Left ventricle myocardium inferior (tissue), 1 donor: Measurements from ENCODE around the gene CACNA1C. TPM values are rescaled to one million over a fixed set of nuclear protein-coding genes. Genes with fewer than 3 reads are reported as not detected.
A peak's percentile ranks its signal among the peaks of the same experiment; 100 is the strongest.

Experiments used
- DNase-seq: peaks from one replicate; pipeline ENCODE4 v3.0.0-alpha.2; 2020
- H3K27ac ChIP-seq: fragments of 200-600 bp; replicated peaks from 2 replicates; pipeline ENCODE4 v1.8.0; 2021
- H3K27me3 ChIP-seq: fragments of 200-600 bp; 2 replicates; pipeline ENCODE4 v1.8.0; 2021; ENCODE audit warnings: low read depth
- H3K36me3 ChIP-seq: fragments of 200-600 bp; 2 replicates; pipeline ENCODE4 v1.8.0; 2021
- H3K4me1 ChIP-seq: fragments of 200-600 bp; 2 replicates; pipeline ENCODE4 v1.8.0; 2021
- H3K4me3 ChIP-seq: fragments of 200-600 bp; 2 replicates; pipeline ENCODE4 v1.8.0; 2021; ENCODE audit warnings: mild to moderate bottlenecking, moderate library complexity
- H3K9me3 ChIP-seq: fragments of 200-600 bp; replicated peaks from 2 replicates; pipeline ENCODE4 v1.8.0; 2021
- CTCF ChIP-seq: fragments of 200-600 bp; IDR thresholded peaks from 2 replicates; pipeline ENCODE4 v1.8.0; 2021; ENCODE audit warnings: antibody characterized with exemption, mild to moderate bottlenecking, borderline replicate concordance
- intact Hi-C: fragments of 100-400 bp; cut with micrococcal nuclease; formaldehyde crosslinking; loops from one replicate; pipeline ENCODE4 v1.11.0; 2022
- total RNA-seq: library from RNA; stranded (reverse); fragmentation: NEBNext Ultra II Directional; extraction: Animal tissue kit (Norgen Biotek cat#: 25700); gene quantifications from one replicate; pipeline ENCODE4 v1.2.1, GENCODE V29; 2021
- donor health status: DM: no; HTN: yes; CAD: no; lungs with severe emphysema.

CACNA1C gene
- total RNA-seq, 1 donor from 2014 or later: 137 TPM

- Histone ChIP-seq H3K4me3 (no peak overlapping the region), H3K36me3 (no peaks in the 10 kb centered on the region), H3K4me1 (peaks cover 95% of the 10 kb centered on the region), H3K27me3 (no peaks in the 10 kb centered on the region), H3K9me3 (no peaks in the 10 kb centered on the region), H3K27ac (peak overlapping the region; percentile 90)
- TF ChIP-seq CTCF: no peak
- DNase-seq: no peak
- intact Hi-C loops: no loop called here
Measured at GRCh38 chr12:2179058-2179457, 126.3 kb downstream of the CACNA1C start.

- Histone ChIP-seq H3K4me1 (peaks cover 95% of the 10 kb centered on the region), H3K9me3 (no peaks in the 10 kb centered on the region), H3K4me3 (no peak overlapping the region), H3K27me3 (no peaks in the 10 kb centered on the region), H3K36me3 (no peaks in the 10 kb centered on the region), H3K27ac (peak overlapping the region; percentile 90)
- TF ChIP-seq CTCF: no peak
- intact Hi-C loops: no loop called here
- peak; percentile 67 for DNase-seq
Measured at GRCh38 chr12:2179953-2180736, 127.4 kb downstream of the CACNA1C start.

- TF ChIP-seq CTCF: peak; percentile 21
- DNase-seq: peak; percentile 35
- H3K4me1 ChIP-seq: peaks cover 90% of the 10 kb centered on the region
Measured at GRCh38 chr12:2180737-2181082, 127.9 kb downstream of the CACNA1C start.

GRCh38 chr12:2183556-2184541 is 131.1 kb downstream of the CACNA1C start:
- TF ChIP-seq CTCF: peak; percentile 42
- Histone ChIP-seq H3K36me3 (no peaks in the 10 kb centered on the region), H3K4me3 (peak overlapping the region; percentile 13), H3K27me3 (no peaks in the 10 kb centered on the region), H3K9me3 (no peaks in the 10 kb centered on the region), H3K4me1 (peaks cover 63% of the 10 kb centered on the region), H3K27ac (peak overlapping the region; percentile 90)
- intact Hi-C loops: no loop called here
- no peak for DNase-seq

More at GRCh38 chr12:2180737-2181082, 127.9 kb downstream of the CACNA1C start:
- Histone ChIP-seq H3K4me3 (no peak overlapping the region), H3K36me3 (no peaks in the 10 kb centered on the region), H3K27me3 (no peaks in the 10 kb centered on the region), H3K27ac (peak overlapping the region; percentile 90), H3K9me3 (no peaks in the 10 kb centered on the region)
- intact Hi-C loops: no loop called here

- no peak for TF ChIP-seq CTCF
- no peaks in the 10 kb centered on the region for H3K27me3 ChIP-seq
- peaks cover 43% of the 10 kb centered on the region for H3K4me1 ChIP-seq
- no peak overlapping the region for H3K4me3 ChIP-seq
- H3K9me3 ChIP-seq: no peaks in the 10 kb centered on the region
- peak overlapping the region; percentile 90 for H3K27ac ChIP-seq
- intact Hi-C loops: no loop called here
- no peaks in the 10 kb centered on the region for H3K36me3 ChIP-seq
- DNase-seq: no peak
Measured at GRCh38 chr12:2185751-2186341, 133.1 kb downstream of the CACNA1C start.
